Measurements from ENCODE around the gene EGLN3.

DNA sequence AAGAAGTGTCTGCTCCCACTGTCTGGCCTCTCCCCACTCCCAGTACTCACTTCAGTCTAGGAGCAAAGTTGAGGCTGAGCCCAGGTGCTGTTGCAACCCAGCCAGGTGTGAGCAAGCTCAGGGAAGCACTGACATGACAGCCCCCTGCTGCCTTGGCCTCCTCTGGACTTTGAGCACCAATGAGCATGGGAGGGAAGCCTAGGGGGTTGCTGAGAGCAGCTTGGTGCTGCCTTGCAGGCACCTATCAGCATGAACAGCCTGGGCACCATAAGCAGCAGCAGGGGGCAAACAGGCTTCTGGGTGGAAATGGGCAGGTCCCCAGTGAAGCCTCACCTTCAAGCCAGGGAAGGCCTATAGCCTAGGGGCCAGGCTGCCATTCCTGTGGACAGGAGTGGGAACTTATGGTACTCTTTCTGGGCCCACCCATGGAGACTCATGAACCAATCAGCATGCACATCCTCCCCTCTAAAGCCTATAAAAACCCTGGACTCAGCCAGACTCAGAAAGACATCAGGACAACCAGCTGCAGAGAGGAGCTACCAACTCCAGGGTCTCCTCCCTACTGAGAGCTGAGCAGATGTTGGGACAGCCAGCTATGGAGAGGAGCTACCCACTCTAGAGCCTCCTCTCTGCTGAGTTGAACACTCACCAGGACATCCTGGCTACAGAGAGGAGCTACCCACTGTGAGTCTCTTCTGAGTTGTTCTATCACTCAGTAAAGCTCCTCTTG, 49.3 kb downstream of the EGLN3 start:
- no peak for TF ChIP-seq CTCF (IDR thresholded peaks at IDR 0.05)
- TF ChIP-seq POLR2A (IDR thresholded peaks at IDR 0.05) = no peak
